GM18517 (cell line): ENCODE data around the gene DNASE1.
"Not testable (repeated sequence)": the region's sequence is repeated elsewhere in the genome, so short reads cannot be mapped to it uniquely, and the experiment has no call there.

Experiments
- ATAC-seq: cut with Tn5 transposase; IDR thresholded peaks from one replicate; pipeline ENCODE4 v1.9.1; 2021; ENCODE audit warnings: mild to moderate bottlenecking, moderate library complexity; ENCODE audit not compliant: unreplicated experiment

Gene DNASE1

GRCh38 chr16:3640632-3641501 lies 13.6 kb upstream of the DNASE1 start:
- no peak for ATAC-seq

- ATAC-seq: no peak
Measured at GRCh38 chr16:3641801-3642396, 12.6 kb upstream of the DNASE1 start.

GRCh38 chr16:3642397-3643094 lies 11.9 kb upstream of the DNASE1 start:
- ATAC-seq: no peak

GRCh38 chr16:3643095-3643730 lies 11.3 kb upstream of the DNASE1 start:
- no peak for ATAC-seq

GRCh38 chr16:3645108-3645503 lies 9.4 kb upstream of the DNASE1 start:
- ATAC-seq: no peak

- ATAC-seq: no peak
Measured at GRCh38 chr16:3645504-3646347, 8.8 kb upstream of the DNASE1 start.

- ATAC-seq: no peak
Measured at GRCh38 chr16:3646348-3646920, 8.1 kb upstream of the DNASE1 start.

GRCh38 chr16:3650631-3651265 lies 3.7 kb upstream of the DNASE1 start:
- ATAC-seq: no peak

GRCh38 chr16:3651461-3652372 lies 2.8 kb upstream of the DNASE1 start:
- no peak for ATAC-seq

GRCh38 chr16:3652373-3653195 lies 1.9 kb upstream of the DNASE1 start:
- no peak for ATAC-seq

GRCh38 chr16:3655030-3655395 lies 522 bp downstream of the DNASE1 start:
- ATAC-seq: no peak

- ATAC-seq: no peak
Measured at GRCh38 chr16:3655396-3656159, 1.1 kb downstream of the DNASE1 start.

- ATAC-seq: not testable (repeated sequence)
Measured at GRCh38 chr16:3656160-3656490, 1.6 kb downstream of the DNASE1 start.

- no peak for ATAC-seq
Measured at GRCh38 chr16:3656491-3657468, 2.3 kb downstream of the DNASE1 start.

- ATAC-seq: no peak
Measured at GRCh38 chr16:3659251-3659650, 4.8 kb downstream of the DNASE1 start.

GRCh38 chr16:3661311-3661710 lies 6.8 kb downstream of the DNASE1 start:
- ATAC-seq: no peak
